ENCODE data around the gene YARS2. TPM values are rescaled to one million over a fixed set of nuclear protein-coding genes. Genes with fewer than 3 reads are reported as not detected.

Gene YARS2
- total and polyA plus RNA-seq, 10 donors, result 13.2 to 23.5 (median 15.1) TPM

- no peak overlapping the region for H3K27ac ChIP-seq
- TF ChIP-seq CTCF (IDR thresholded peaks at IDR 0.05 in 8 of 11, conservative IDR thresholded peaks at IDR 0.05 in 3 of 11) (no peak), POLR2AphosphoS5 (IDR thresholded peaks at IDR 0.05) (no peak), POLR2A (IDR thresholded peaks at IDR 0.05) (no peak)
- intact Hi-C loops (cut with DNase I; ENCODE audit: low total_unique reads), result no loop called here
- no peaks in the 10 kb centered on the region for H3K4me1 ChIP-seq
- 72 to 88% (median 79%) methylated on average over 4 of the region's 4 CpGs for WGBS, 5 donors
- no peaks in the 10 kb centered on the region for H3K27me3 ChIP-seq (replicated peaks in 1 of 7)
- no peaks in the 10 kb centered on the region for H3K9me3 ChIP-seq
- peaks cover 0 to 19% (median 0%) of the 10 kb centered on the region in 6 donors for H3K36me3 ChIP-seq
- no peak overlapping the region for H3K4me3 ChIP-seq
- no peak for DNase-seq
Measured at GRCh38 chr12:32794281-32794680, 38.6 kb upstream of the YARS2 start.

- H3K9me3 ChIP-seq, result no peaks in the 10 kb centered on the region
- H3K27ac ChIP-seq, result no peak overlapping the region
- H3K27me3 ChIP-seq (replicated peaks in 1 of 7), result no peaks in the 10 kb centered on the region
- peaks cover 0 to 13% (median 0%) of the 10 kb centered on the region in 6 donors for H3K36me3 ChIP-seq
- H3K4me1 ChIP-seq, result no peaks in the 10 kb centered on the region
- no peak overlapping the region for H3K4me3 ChIP-seq
- TF ChIP-seq POLR2A (IDR thresholded peaks at IDR 0.05), result no peak
- intact Hi-C loops (cut with DNase I; ENCODE audit: low total_unique reads), result no loop called here
- DNase-seq, result no peak
- 49 to 79% (median 62%) methylated on average over 2 of the region's 2 CpGs for WGBS, 5 donors
Measured at GRCh38 chr12:32789916-32790315, 34.2 kb upstream of the YARS2 start.

- TF ChIP-seq CTCF (IDR thresholded peaks at IDR 0.05 in 8 of 11, conservative IDR thresholded peaks at IDR 0.05 in 3 of 11) (no peak), POLR2AphosphoS5 (IDR thresholded peaks at IDR 0.05) (no peak), POLR2A (IDR thresholded peaks at IDR 0.05) (no peak)
- Histone ChIP-seq H3K27ac (no peak overlapping the region), H3K27me3 (replicated peaks in 1 of 7) (no peaks in the 10 kb centered on the region), H3K9me3 (no peaks in the 10 kb centered on the region), H3K36me3 (peaks cover 0 to 13% (median 0%) of the 10 kb centered on the region in 6 donors), H3K4me3 (no peak overlapping the region), H3K4me1 (no peaks in the 10 kb centered on the region)
- DNase-seq, result no peak
- intact Hi-C loops (cut with DNase I; ENCODE audit: low total_unique reads), result no loop called here
Measured at GRCh38 chr12:32789446-32789845, 33.7 kb upstream of the YARS2 start.

GRCh38 chr12:32788405-32788804 lies 32.7 kb upstream of the YARS2 start:
- peaks cover 0 to 5% (median 0%) of the 10 kb centered on the region in 7 donors for H3K27me3 ChIP-seq (replicated peaks in 1 of 7)
- peaks cover 0 to 13% (median 0%) of the 10 kb centered on the region in 6 donors for H3K36me3 ChIP-seq
- 77 to 87% (median 81%) methylated on average over 4 of the region's 4 CpGs for WGBS, 5 donors
- no peak for DNase-seq
- TF ChIP-seq POLR2A (IDR thresholded peaks at IDR 0.05), result no peak
- no peak for TF ChIP-seq CTCF (IDR thresholded peaks at IDR 0.05 in 8 of 11, conservative IDR thresholded peaks at IDR 0.05 in 3 of 11)
- TF ChIP-seq POLR2AphosphoS5 (IDR thresholded peaks at IDR 0.05), result no peak
- H3K27ac ChIP-seq, result no peak overlapping the region
- no peak overlapping the region for H3K4me3 ChIP-seq
- H3K9me3 ChIP-seq, result no peaks in the 10 kb centered on the region
- no peaks in the 10 kb centered on the region for H3K4me1 ChIP-seq
- intact Hi-C loops (cut with DNase I; ENCODE audit: low total_unique reads), result no loop called here

GRCh38 chr12:32785557-32785956 lies 29.9 kb upstream of the YARS2 start:
- DNase-seq, result no peak
- Histone ChIP-seq H3K27me3 (replicated peaks in 1 of 7) (peaks cover 0 to 10% (median 0%) of the 10 kb centered on the region in 7 donors), H3K27ac (no peak overlapping the region), H3K9me3 (no peaks in the 10 kb centered on the region), H3K36me3 (no peaks in the 10 kb centered on the region), H3K4me3 (no peak overlapping the region), H3K4me1 (no peaks in the 10 kb centered on the region)
- TF ChIP-seq CTCF (IDR thresholded peaks at IDR 0.05 in 8 of 11, conservative IDR thresholded peaks at IDR 0.05 in 3 of 11) (no peak), POLR2A (IDR thresholded peaks at IDR 0.05) (no peak), POLR2AphosphoS5 (IDR thresholded peaks at IDR 0.05) (no peak)
- intact Hi-C loops (cut with DNase I; ENCODE audit: low total_unique reads), result no loop called here
- WGBS, 5 donors, result 80 to 90% (median 87%) methylated on average over 5 of the region's 5 CpGs

Data from spleen (tissue), 11 donors.